GM12872 (cell line): ENCODE measurements around the gene TRMT5.

ENCODE experiments used
- CTCF ChIP-seq: IDR thresholded peaks from 3 replicates; pipeline ENCODE4 v1.5.1; 2011; ENCODE audit warnings: low read depth, mild to moderate bottlenecking, low read length, moderate library complexity; ENCODE audit not compliant: insufficient read depth

The TRMT5 gene

GRCh38 chr14:60998617-60999016 lies 17.7 kb upstream of the TRMT5 start:
- no peak for TF ChIP-seq CTCF

GRCh38 chr14:60989599-60989998 lies 8.7 kb upstream of the TRMT5 start:
- TF ChIP-seq CTCF, result no peak

GRCh38 chr14:60986500-60986899 lies 5.6 kb upstream of the TRMT5 start:
- no peak for TF ChIP-seq CTCF

- no peak for TF ChIP-seq CTCF
These were observed 3.3 kb upstream of the TRMT5 start for GRCh38 chr14:60984196-60984595.

- TF ChIP-seq CTCF, result no peak
These were observed 965 bp upstream of the TRMT5 start for GRCh38 chr14:60981633-60982455.

- TF ChIP-seq CTCF, result no peak
These were observed 3.0 kb downstream of the TRMT5 start for GRCh38 chr14:60977847-60978246.

- TF ChIP-seq CTCF, result no peak
These were observed 5.3 kb downstream of the TRMT5 start for GRCh38 chr14:60975551-60975950.
